Prostate gland (tissue), 2 donors: ENCODE data around the gene PGM5.
"Not testable (repeated sequence)": the region's sequence is repeated elsewhere in the genome, so short reads cannot be mapped to it uniquely, and the experiment has no call there.

Source experiments
- POLR2A ChIP-seq: fragments of 450-650 bp; IDR thresholded peaks from one replicate; pipeline ENCODE4 v1.6.1; 2016; ENCODE audit warnings: antibody characterized with exemption, mild to moderate bottlenecking
- POLR2AphosphoS5 ChIP-seq: sonication (generic); formaldehyde crosslinking; IDR thresholded peaks from one replicate; pipeline ENCODE4 v1.6.1; 2017; ENCODE audit warnings: antibody characterized with exemption
- TF ChIP-seq, protein P1 (sequence below), 4 experiments: fragments of 200-600 bp in 2 of 4; fragments of 450-650 bp in 2 of 4; sonication (generic) in 2 of 4; IDR thresholded peaks; 1 replicate in 3 of 4; 2 replicates in 1 of 4; pipeline ENCODE4 v1.5.1; 2016 to 2019; ENCODE audit warnings: antibody characterized with exemption in 4 of 4, mild to moderate bottlenecking in 2 of 4, moderate library complexity in 2 of 4

DNA sequence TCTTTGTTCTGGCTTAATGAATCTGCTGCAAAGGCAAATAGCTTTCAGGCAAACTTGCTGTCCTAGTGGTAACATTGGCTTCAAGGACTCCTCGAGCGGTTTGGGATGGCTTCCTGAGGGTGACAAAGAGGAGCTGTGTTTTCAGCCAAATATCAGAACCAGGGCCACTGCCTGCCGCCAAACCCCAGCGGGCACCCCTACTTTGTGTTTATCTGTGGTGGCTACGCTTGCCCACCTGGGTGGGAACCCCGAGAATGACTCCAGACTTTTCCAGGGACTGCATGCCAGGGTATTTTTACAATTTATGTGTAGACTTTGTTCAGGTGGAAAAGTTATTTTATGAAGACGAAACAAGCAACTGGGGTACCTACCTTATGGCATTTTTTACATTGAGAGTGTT, 18.4 kb upstream of the PGM5 start:
- TF ChIP-seq, protein P1, sequence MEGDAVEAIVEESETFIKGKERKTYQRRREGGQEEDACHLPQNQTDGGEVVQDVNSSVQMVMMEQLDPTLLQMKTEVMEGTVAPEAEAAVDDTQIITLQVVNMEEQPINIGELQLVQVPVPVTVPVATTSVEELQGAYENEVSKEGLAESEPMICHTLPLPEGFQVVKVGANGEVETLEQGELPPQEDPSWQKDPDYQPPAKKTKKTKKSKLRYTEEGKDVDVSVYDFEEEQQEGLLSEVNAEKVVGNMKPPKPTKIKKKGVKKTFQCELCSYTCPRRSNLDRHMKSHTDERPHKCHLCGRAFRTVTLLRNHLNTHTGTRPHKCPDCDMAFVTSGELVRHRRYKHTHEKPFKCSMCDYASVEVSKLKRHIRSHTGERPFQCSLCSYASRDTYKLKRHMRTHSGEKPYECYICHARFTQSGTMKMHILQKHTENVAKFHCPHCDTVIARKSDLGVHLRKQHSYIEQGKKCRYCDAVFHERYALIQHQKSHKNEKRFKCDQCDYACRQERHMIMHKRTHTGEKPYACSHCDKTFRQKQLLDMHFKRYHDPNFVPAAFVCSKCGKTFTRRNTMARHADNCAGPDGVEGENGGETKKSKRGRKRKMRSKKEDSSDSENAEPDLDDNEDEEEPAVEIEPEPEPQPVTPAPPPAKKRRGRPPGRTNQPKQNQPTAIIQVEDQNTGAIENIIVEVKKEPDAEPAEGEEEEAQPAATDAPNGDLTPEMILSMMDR (IDR thresholded peaks at IDR 0.05), result not testable (repeated sequence)
- TF ChIP-seq POLR2AphosphoS5, POLR2A: not testable (repeated sequence)
